Measurements from ENCODE around the gene CASQ2. TPM values are rescaled to one million over a fixed set of nuclear protein-coding genes. Genes with fewer than 3 reads are reported as not detected.

CASQ2 gene
- polyA plus RNA-seq, 1 of the 3 experiments (the other 2 are of a cell fraction): not detected

GRCh38 chr1:115690972-115691371 lies 77.5 kb downstream of the CASQ2 start (continued):
- TF ChIP-seq GATA2 (CRISPR knock-in tag; IDR thresholded peaks at IDR 0.05) (no peak), CTCF (IDR thresholded peaks at IDR 0.05) (no peak), IRF3 (IDR thresholded peaks at IDR 0.05; ENCODE audit: low read depth, low read length) (no peak)

DNA sequence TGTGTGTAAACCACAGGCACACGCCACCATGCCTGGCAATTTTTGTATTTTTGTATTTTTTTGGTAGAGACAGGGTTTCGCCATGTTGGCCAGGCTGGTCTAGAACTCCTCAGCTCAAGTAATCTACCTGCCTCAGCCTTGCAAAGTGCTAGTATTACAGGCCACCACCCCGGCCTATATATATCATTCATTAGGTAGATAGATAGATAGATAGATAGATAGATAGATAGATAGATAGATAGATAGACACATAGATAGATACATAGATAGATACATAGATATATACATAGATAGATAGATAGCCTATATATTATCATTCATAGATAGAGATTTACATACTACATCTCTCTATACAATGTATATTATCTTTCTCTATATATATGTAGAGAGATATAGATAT lies 80.8 kb downstream of the CASQ2 start:
- CTCF ChIA-PET: no interaction called here
- no peak for TF ChIP-seq TAF1 (IDR thresholded peaks at IDR 0.05; ENCODE audit: borderline replicate concordance, low read depth, low read length)
- TF ChIP-seq YY1 (IDR thresholded peaks at IDR 0.05; ENCODE audit: low read depth): no peak
- TF ChIP-seq GATA2 (CRISPR knock-in tag; IDR thresholded peaks at IDR 0.05): no peak
- no peak for TF ChIP-seq EP300 (IDR thresholded peaks at IDR 0.05; ENCODE audit: borderline replicate concordance in 1 of 2, low read depth in 1 of 2, low read length in 1 of 2)
- no peak for TF ChIP-seq RAD21 (IDR thresholded peaks at IDR 0.05; ENCODE audit: low read length)
- no peak for TF ChIP-seq USF2 (IDR thresholded peaks at IDR 0.05; ENCODE audit: borderline replicate concordance, low read depth, low read length)
- no peak for TF ChIP-seq EZH2phosphoT487 (IDR thresholded peaks at IDR 0.05; ENCODE audit: borderline replicate concordance, low read depth)
- TF ChIP-seq RFX5 (IDR thresholded peaks at IDR 0.05; ENCODE audit: low read length): no peak
- no peak for TF ChIP-seq FOSL2 (IDR thresholded peaks at IDR 0.05; ENCODE audit: borderline replicate concordance, low read depth)
- H3K4me2 ChIP-seq: no peak overlapping the region
- POLR2A ChIA-PET: no interaction called here
- peaks cover 15 to 44% of the 10 kb centered on the region in 2 experiments for H3K36me3 ChIP-seq (replicated peaks in 1 of 2; ENCODE audit: control insufficient read depth in 1 of 2, insufficient read depth in 2 of 2, low read length in 1 of 2)
- H2AFZ ChIP-seq (ENCODE audit: low read depth): no peak overlapping the region
- H4K20me1 ChIP-seq (ENCODE audit: insufficient read depth): no peaks in the 10 kb centered on the region
- H3K4me3 ChIP-seq (ENCODE audit: low read depth in 2 of 2, low read length in 1 of 2): no peak overlapping the region
- H3K9ac ChIP-seq: no peak overlapping the region
- no peaks in the 10 kb centered on the region for H3K9me2 ChIP-seq
- no peaks in the 10 kb centered on the region for H3K79me2 ChIP-seq (ENCODE audit: insufficient read depth)
- H3K9me3 ChIP-seq: no peaks in the 10 kb centered on the region
- no peak overlapping the region for H3K27ac ChIP-seq (ENCODE audit: low read depth in 2 of 2, low read length in 1 of 2)
- H3F3A ChIP-seq (replicated peaks; ENCODE audit: insufficient read depth): no peaks in the 10 kb centered on the region
- 89% methylated on average over 3 of the region's 3 CpGs for WGBS (ENCODE audit: low lambda C conversion rate)
- no peaks in the 10 kb centered on the region for H3K27me3 ChIP-seq (ENCODE audit: insufficient read depth)
- H3K4me1 ChIP-seq (ENCODE audit: control insufficient read depth in 1 of 2, insufficient read depth in 2 of 2, low read depth in 1 of 2, low read length in 1 of 2): no peaks in the 10 kb centered on the region
- DNase-seq: no peak

Measured in SK-N-SH (cell line).